Kidney (tissue), 14 donors: ENCODE results near the gene ENTPD2. TPM values are rescaled to one million over a fixed set of nuclear protein-coding genes. Genes with fewer than 3 reads are reported as not detected.

Source experiments
- DNase-seq, 5 donors: peaks; one replicate each; pipeline ENCODE4 v3.0.0-alpha.2; 2013 to 2020
- FAIRE-seq: peaks from 2 replicates; lab custom pipeline; 2012; peaks lifted over from hg19 to GRCh38; lab: Jason Lieb, UNC
- H3K27ac ChIP-seq, 2 donors: one replicate each; pipeline ENCODE4 v1.7.0; 2013; ENCODE audit warnings: low read depth in 2 of 2, low read length in 2 of 2, inconsistent platforms in 1 of 2
- H3K27me3 ChIP-seq: one replicate; pipeline ENCODE4 v1.7.1; 2013; ENCODE audit warnings: low read length, inconsistent platforms; ENCODE audit not compliant: control insufficient read depth, insufficient read depth
- H3K36me3 ChIP-seq, 3 donors: one replicate each; pipeline versions ENCODE4 v1.7.0 to v1.7.1; 2013; ENCODE audit warnings: low read length in 3 of 3, control low read depth in 1 of 3, inconsistent platforms in 1 of 3; ENCODE audit not compliant: insufficient read depth in 3 of 3, control insufficient read depth in 2 of 3
- H3K4me1 ChIP-seq, 3 donors: one replicate each; pipeline versions ENCODE4 v1.7.0 to v1.7.1; 2013; ENCODE audit warnings: low read length in 3 of 3, inconsistent platforms in 1 of 3, low read depth in 1 of 3; ENCODE audit not compliant: control insufficient read depth in 2 of 3, insufficient read depth in 2 of 3
- H3K4me3 ChIP-seq, 3 donors: one replicate each; pipeline versions ENCODE4 v1.7.0 to v1.8.1; 2013; ENCODE audit warnings: low read length in 3 of 3, control low read depth in 1 of 3, inconsistent platforms in 1 of 3
- H3K9ac ChIP-seq, 3 donors: one replicate each; pipeline versions ENCODE4 v1.7.0 to v1.7.1; 2013; ENCODE audit warnings: low read length in 3 of 3, control low read depth in 1 of 3, inconsistent platforms in 1 of 3
- H3K9me3 ChIP-seq, 3 donors: one replicate each; pipeline versions ENCODE4 v1.7.0 to v1.7.1; 2013; ENCODE audit warnings: low read length in 3 of 3, control low read depth in 1 of 3, inconsistent platforms in 1 of 3; ENCODE audit not compliant: control insufficient read depth in 2 of 3, insufficient read depth in 1 of 3
- CTCF ChIP-seq: IDR thresholded peaks from 3 replicates; pipeline ENCODE4 v1.5.1; 2012; ENCODE audit warnings: mild to moderate bottlenecking, moderate library complexity, borderline replicate concordance; ENCODE audit not compliant: insufficient read depth; ENCODE audit errors: extremely low read depth
- intact Hi-C: fragments of 100-400 bp; cut with DNase I; formaldehyde crosslinking; loops from one replicate; pipeline ENCODE4 v1.11.1; 2022
- polyA plus RNA-seq: library from polyadenylated mRNA; stranded (reverse); fragments of 350-450 nt; fragmentation: Illumina TruSeq; extraction: RNeasy Lipid Tissue Mini Kit (QIAGEN cat#74804); gene quantifications from one replicate; pipeline ENCODE4 v1.2.3, GENCODE V29; 2014; ENCODE audit warnings: low read depth, low replicate concordance; ENCODE audit not compliant: insufficient read depth
- total RNA-seq: library from RNA; stranded (reverse); fragmentation: NEBNext Ultra II Directional; extraction: Animal tissue kit (Norgen Biotek cat#: 25700); gene quantifications from one replicate; pipeline ENCODE4 v1.2.1, GENCODE V29; 2021
- donor health status: control.
- donor health status: control.
- donor health status: control.
- donor health status: control.
- donor health status: control.
- donor health status: DM: yes; HTN: yes; CAD: no.
- donor health status: Normal renal cell carcinoma (clear cell type).

ENTPD2 gene
- total and polyA plus RNA-seq, 2 donors from 2014 or later: 5.5 to 9.3 TPM

GRCh38 chr9:137069508-137070091 lies 15.7 kb upstream of the ENTPD2 start:
- no peak overlapping the region for H3K27ac ChIP-seq
- FAIRE-seq (no peak), DNase-seq (peak in 3 of 5 donors; percentile 33 to 84 (median 61))
- peaks cover 0 to 10% (median 4%) of the 10 kb centered on the region in 3 donors for H3K4me1 ChIP-seq
- intact Hi-C loops: no loop called here
- H3K27me3 ChIP-seq: no peaks in the 10 kb centered on the region
- H3K36me3 ChIP-seq: no peaks in the 10 kb centered on the region
- no peak overlapping the region for H3K4me3 ChIP-seq
- no peak overlapping the region for H3K9ac ChIP-seq
- no peak for TF ChIP-seq CTCF
- H3K9me3 ChIP-seq: no peaks in the 10 kb centered on the region

GRCh38 chr9:137068539-137069507 lies 15.0 kb upstream of the ENTPD2 start:
- FAIRE-seq (no peak), DNase-seq (peak in 1 of 5 donors; percentile 53)
- Histone ChIP-seq H3K36me3 (no peaks in the 10 kb centered on the region), H3K9me3 (no peaks in the 10 kb centered on the region), H3K27me3 (no peaks in the 10 kb centered on the region), H3K4me1 (peaks cover 0 to 11% (median 4%) of the 10 kb centered on the region in 3 donors), H3K27ac (no peak overlapping the region), H3K9ac (no peak overlapping the region), H3K4me3 (no peak overlapping the region)
- TF ChIP-seq CTCF: no peak
- intact Hi-C loops: no loop called here

- Histone ChIP-seq H3K27ac (no peak overlapping the region), H3K4me1 (peaks cover 0 to 11% (median 4%) of the 10 kb centered on the region in 3 donors), H3K4me3 (no peak overlapping the region), H3K9ac (no peak overlapping the region), H3K27me3 (no peaks in the 10 kb centered on the region), H3K36me3 (no peaks in the 10 kb centered on the region), H3K9me3 (no peaks in the 10 kb centered on the region)
- peak; percentile 75 to 91 (median 83) for DNase-seq
- intact Hi-C loops: no loop called here
- TF ChIP-seq CTCF: peak; percentile 86
- no peak for FAIRE-seq
These were observed 14.1 kb upstream of the ENTPD2 start for GRCh38 chr9:137067860-137068538.
